Ovary (tissue), 9 donors: ENCODE results near the gene PLCH2. TPM values are rescaled to one million over a fixed set of nuclear protein-coding genes. Genes with fewer than 3 reads are reported as not detected.

Experiments
- DNase-seq, 5 donors: peaks; one replicate each; pipeline ENCODE4 v3.0.0-alpha.2; 2019 to 2020
- H3K27ac ChIP-seq, 2 donors: fragments of 200-600 bp; one replicate each; pipeline versions ENCODE4 v1.5.1 to v1.8.0; 2019 to 2022
- H3K27me3 ChIP-seq: fragments of 200-600 bp; one replicate; pipeline ENCODE4 v1.8.0; 2022
- H3K36me3 ChIP-seq: fragments of 200-600 bp; sonication (generic); one replicate; pipeline ENCODE4 v1.5.1; 2019
- H3K4me1 ChIP-seq: one replicate; pipeline ENCODE4 v1.8.1; 2013; ENCODE audit warnings: mild to moderate bottlenecking, moderate library complexity; ENCODE audit not compliant: insufficient read depth
- H3K4me3 ChIP-seq: fragments of 200-600 bp; sonication (generic); one replicate; pipeline ENCODE4 v1.5.1; 2017
- H3K9me3 ChIP-seq, 2 donors: fragments of 200-600 bp in 1 of 2; sonication (generic) in 1 of 2; one replicate each; pipeline versions ENCODE4 v1.5.1 to v1.8.1; 2013 to 2019; ENCODE audit warnings: mild to moderate bottlenecking in 1 of 2, moderate library complexity in 1 of 2
- CTCF ChIP-seq, 3 donors: fragments of 450-650 bp in 2 of 3; fragments of 200-600 bp in 1 of 3; IDR thresholded peaks; one replicate each; pipeline versions ENCODE4 v1.5.1 to v1.8.0; 2016 to 2022; ENCODE audit warnings: antibody characterized with exemption in 3 of 3, mild to moderate bottlenecking in 1 of 3
- EP300 ChIP-seq: sonication (generic); formaldehyde crosslinking; IDR thresholded peaks from one replicate; pipeline ENCODE4 v1.6.1; 2017; ENCODE audit warnings: antibody characterized with exemption
- POLR2A ChIP-seq: fragments of 450-650 bp; IDR thresholded peaks from one replicate; pipeline ENCODE4 v1.6.1; 2017; ENCODE audit warnings: antibody characterized with exemption, mild to moderate bottlenecking, moderate library complexity
- WGBS, 3 donors: extraction: QIAGEN DNeasy Blood & Tissue Kit in 1 of 3; methylation state at CpG; one replicate each; pipeline versions ENCODE4 v1.1.5 to v1.1.7; 2013 to 2017; 5-methylcytosine and 5-hydroxymethylcytosine counted together
- intact Hi-C, 4 donors: fragments of 100-400 bp; cut with DNase I; formaldehyde crosslinking; loops; one replicate each; pipeline versions ENCODE4 v1.11.0 to v1.15.1; 2022 to 2023
- polyA plus RNA-seq, 2 donors: library from polyadenylated mRNA; stranded (reverse); fragments of 200-250 nt in 1 of 2; fragments of 350-450 nt in 1 of 2; fragmentation: Illumina TruSeq in 1 of 2; extraction: RNeasy Lipid Tissue Mini Kit (QIAGEN cat#74804) in 1 of 2; gene quantifications; one replicate each; pipeline ENCODE4 v1.2.3, GENCODE V29; 2013 to 2014
- total RNA-seq, 7 donors: library from RNA; depleted of rRNA in 2 of 7; stranded (reverse); fragments of >200 nt in 2 of 7; fragmentation: NEBNext Ultra II Directional in 3 of 7; extraction: Animal tissue kit (Norgen Biotek cat#: 25700) in 3 of 7; gene quantifications; one replicate each; pipeline versions ENCODE4 v1.1.0 to v1.2.4, GENCODE V29; 2016 to 2023
- donor health status: DM: no; HTN: no; CAD: no; lungs with moderate emphysema.
- donor health status: DM: no; HTN: no; CAD: no.
- donor health status: Bipolar disorder and iron deficiency.
- donor health status: DM: yes; HTN: yes; CAD: no.
- donor health status: DM: no; HTN: no; CAD: no.
- donor health status: DM: yes; HTN: yes; CAD: no.

The PLCH2 gene
- total and polyA plus RNA-seq, 9 donors: 0.05 to 0.84 (median 0.34) TPM; not detected in 1

- Histone ChIP-seq H3K4me3 (no peak overlapping the region), H3K36me3 (no peaks in the 10 kb centered on the region), H3K27me3 (no peaks in the 10 kb centered on the region), H3K4me1 (no peaks in the 10 kb centered on the region), H3K27ac (no peak overlapping the region), H3K9me3 (no peaks in the 10 kb centered on the region)
- no peak for DNase-seq
- intact Hi-C loops: no loop called here
- TF ChIP-seq EP300: no peak
- no peak for TF ChIP-seq POLR2A
- TF ChIP-seq CTCF (IDR thresholded peaks at IDR 0.05): no peak
- 46 to 58% (median 55%) methylated on average over 24 to 25 of the region's 25 CpGs for WGBS, 3 donors
Measured at GRCh38 chr1:2469103-2469940, 6.8 kb upstream of the PLCH2 start.

- intact Hi-C loops: no loop called here
- Histone ChIP-seq H3K27ac (no peak overlapping the region), H3K4me3 (no peak overlapping the region), H3K27me3 (no peaks in the 10 kb centered on the region), H3K36me3 (no peaks in the 10 kb centered on the region), H3K9me3 (no peaks in the 10 kb centered on the region), H3K4me1 (no peaks in the 10 kb centered on the region)
- TF ChIP-seq POLR2A (no peak), EP300 (no peak)
- 23 to 30% (median 24%) methylated on average over 26 to 27 of the region's 27 CpGs for WGBS, 3 donors
- no peak for DNase-seq
Measured at GRCh38 chr1:2470290-2471158, 5.6 kb upstream of the PLCH2 start.

- no peak overlapping the region for H3K27ac ChIP-seq
- H3K4me3 ChIP-seq: no peak overlapping the region
- TF ChIP-seq CTCF (IDR thresholded peaks at IDR 0.05) (no peak), EP300 (no peak)
- intact Hi-C loops: no loop called here
- H3K4me1 ChIP-seq: no peaks in the 10 kb centered on the region
- DNase-seq: no peak
- no peaks in the 10 kb centered on the region for H3K36me3 ChIP-seq
- WGBS, 3 donors: 68 to 76% (median 76%) methylated on average over 7 of the region's 7 CpGs
- H3K9me3 ChIP-seq: no peaks in the 10 kb centered on the region
- H3K27me3 ChIP-seq: no peaks in the 10 kb centered on the region
Measured at GRCh38 chr1:2471159-2471471, 5.0 kb upstream of the PLCH2 start.

GRCh38 chr1:2471587-2472001, 4.5 kb upstream of the PLCH2 start:
- 71 to 82% (median 76%) methylated on average over 11 to 15 of the region's 15 CpGs for WGBS, 3 donors
- Histone ChIP-seq H3K36me3 (no peaks in the 10 kb centered on the region), H3K27me3 (no peaks in the 10 kb centered on the region), H3K9me3 (no peaks in the 10 kb centered on the region), H3K4me1 (no peaks in the 10 kb centered on the region), H3K27ac (no peak overlapping the region), H3K4me3 (no peak overlapping the region)
- intact Hi-C loops: no loop called here
- DNase-seq: no peak
- TF ChIP-seq POLR2A (no peak), EP300 (no peak), CTCF (IDR thresholded peaks at IDR 0.05) (no peak)

GRCh38 chr1:2472109-2472508, 4.0 kb upstream of the PLCH2 start:
- Histone ChIP-seq H3K4me1 (no peaks in the 10 kb centered on the region), H3K9me3 (no peaks in the 10 kb centered on the region), H3K27me3 (no peaks in the 10 kb centered on the region), H3K4me3 (no peak overlapping the region), H3K27ac (no peak overlapping the region), H3K36me3 (no peaks in the 10 kb centered on the region)
- DNase-seq: no peak
- no peak for TF ChIP-seq EP300
- no peak for TF ChIP-seq POLR2A
- TF ChIP-seq CTCF (IDR thresholded peaks at IDR 0.05): no peak
- WGBS, 3 donors: 20 to 32% (median 23%) methylated on average over 17 of the region's 17 CpGs
- intact Hi-C loops: no loop called here
